H9 (cell line): Measurements from ENCODE around the gene GAPDH. TPM values are rescaled to one million over a fixed set of nuclear protein-coding genes. Genes with fewer than 3 reads are reported as not detected.

Experiments used
- DNase-seq: peaks from one replicate; pipeline ENCODE4 v3.0.0-alpha.2; 2017
- H2AFZ ChIP-seq: one replicate; pipeline ENCODE4 v1.6.1; 2013; ENCODE audit warnings: mild to moderate bottlenecking, low read length, control low read depth, moderate library complexity
- H2AK5ac ChIP-seq: 2 replicates; pipeline ENCODE4 v1.6.1; 2013; ENCODE audit warnings: low read length, control low read depth, mixed read lengths; ENCODE audit not compliant: insufficient read length
- H2BK120ac ChIP-seq: one replicate; pipeline ENCODE4 v1.6.1; 2013; ENCODE audit warnings: low read depth, mild to moderate bottlenecking, low read length, control low read depth, inconsistent platforms; ENCODE audit not compliant: poor library complexity, severe bottlenecking
- H2BK12ac ChIP-seq: 2 replicates; pipeline ENCODE4 v1.6.1; 2013; ENCODE audit warnings: low read length, control low read depth, mixed read lengths, low read depth; ENCODE audit not compliant: insufficient read length
- H2BK15ac ChIP-seq: 2 replicates; pipeline ENCODE4 v1.6.1; 2013; ENCODE audit warnings: low read depth, low read length, control low read depth
- H2BK20ac ChIP-seq: one replicate; pipeline ENCODE4 v1.6.1; 2013; ENCODE audit warnings: low read depth, mild to moderate bottlenecking, low read length, control low read depth, inconsistent platforms; ENCODE audit not compliant: poor library complexity, severe bottlenecking
- H2BK5ac ChIP-seq: 2 replicates; pipeline ENCODE4 v1.6.1; 2013; ENCODE audit warnings: low read length, control low read depth, mixed read lengths; ENCODE audit not compliant: insufficient read length
- H3K14ac ChIP-seq: 2 replicates; pipeline ENCODE4 v1.6.1; 2013; ENCODE audit warnings: low read length, control low read depth; ENCODE audit not compliant: insufficient read depth
- H3K18ac ChIP-seq: 2 replicates; pipeline ENCODE4 v1.6.1; 2013; ENCODE audit warnings: low read depth, mild to moderate bottlenecking, mixed read lengths, low read length, control low read depth; ENCODE audit not compliant: insufficient read length
- H3K23ac ChIP-seq: 2 replicates; pipeline ENCODE4 v1.6.1; 2013; ENCODE audit warnings: low read length, control low read depth, mixed read lengths, low read depth; ENCODE audit not compliant: insufficient read length
- H3K23me2 ChIP-seq: 2 replicates; pipeline ENCODE4 v1.6.1; 2013; ENCODE audit warnings: low read depth, mild to moderate bottlenecking, mixed read lengths, low read length, control low read depth; ENCODE audit not compliant: insufficient read length, poor library complexity, severe bottlenecking
- H3K27ac ChIP-seq: 2 replicates; pipeline ENCODE4 v1.5.1; 2013; ENCODE audit warnings: low read length, control low read depth, mixed read lengths, low read depth; ENCODE audit not compliant: insufficient read length
- H3K27me3 ChIP-seq: 2 replicates; pipeline ENCODE4 v1.6.1; 2013; ENCODE audit warnings: low read length, control low read depth, inconsistent platforms; ENCODE audit not compliant: insufficient read depth
- H3K4ac ChIP-seq: 2 replicates; pipeline ENCODE4 v1.6.1; 2013; ENCODE audit warnings: low read depth, mild to moderate bottlenecking, control low read depth, inconsistent platforms, low read length, moderate library complexity
- H3K4me1 ChIP-seq: 2 replicates; pipeline ENCODE4 v1.6.1; 2013; ENCODE audit warnings: low read length, control low read depth, inconsistent platforms; ENCODE audit not compliant: insufficient read depth
- H3K4me2 ChIP-seq: 2 replicates; pipeline ENCODE4 v1.6.1; 2013; ENCODE audit warnings: low read length, control low read depth, mixed read lengths; ENCODE audit not compliant: insufficient read length, insufficient read depth
- H3K56ac ChIP-seq: 2 replicates; pipeline ENCODE4 v1.6.1; 2013; ENCODE audit warnings: low read depth, mild to moderate bottlenecking, mixed read lengths, low read length, control low read depth; ENCODE audit not compliant: insufficient read length
- H3K79me1 ChIP-seq: 2 replicates; pipeline ENCODE4 v1.6.1; 2013; ENCODE audit warnings: low read depth, mild to moderate bottlenecking, moderate library complexity, low read length, control low read depth, inconsistent platforms; ENCODE audit not compliant: insufficient read depth, poor library complexity, severe bottlenecking
- H3K79me2 ChIP-seq: 2 replicates; pipeline ENCODE4 v1.6.1; 2013; ENCODE audit warnings: low read length, control low read depth, inconsistent platforms; ENCODE audit not compliant: insufficient read depth
- H3K9ac ChIP-seq: 2 replicates; pipeline ENCODE4 v1.6.1; 2013; ENCODE audit warnings: low read length, control low read depth, mixed read lengths; ENCODE audit not compliant: insufficient read length; ENCODE audit errors: extremely low read depth
- H3K9me3 ChIP-seq: one replicate; pipeline ENCODE4 v1.6.1; 2013; ENCODE audit warnings: low read depth, low read length, inconsistent platforms; ENCODE audit not compliant: control insufficient read depth
- H3T11ph ChIP-seq: one replicate; pipeline ENCODE4 v1.6.1; 2013; ENCODE audit warnings: mild to moderate bottlenecking, low read length, control low read depth, inconsistent platforms
- H4K20me1 ChIP-seq: one replicate; pipeline ENCODE4 v1.6.1; 2013; ENCODE audit not compliant: control insufficient read depth, insufficient read length, insufficient read depth
- H4K5ac ChIP-seq: 2 replicates; pipeline ENCODE4 v1.6.1; 2013; ENCODE audit warnings: low read depth, mild to moderate bottlenecking, mixed read lengths, low read length, control low read depth; ENCODE audit not compliant: insufficient read length
- H4K8ac ChIP-seq: replicated peaks from 2 replicates; pipeline ENCODE4 v1.6.1; 2013; ENCODE audit warnings: low read length, control low read depth, mixed read lengths, low read depth; ENCODE audit not compliant: insufficient read length
- H4K91ac ChIP-seq: 2 replicates; pipeline ENCODE4 v1.6.1; 2013; ENCODE audit warnings: low read depth, mild to moderate bottlenecking, moderate library complexity, mixed read lengths, low read length, control low read depth; ENCODE audit not compliant: insufficient read length
- H3K27ac Mint-ChIP-seq, 3 experiments: 2 replicates in 2 of 3; 3 replicates in 1 of 3; pipeline ENCODE4 v1.8.0; 2020 to 2021; ENCODE audit warnings: mixed read lengths in 3 of 3, mild to moderate bottlenecking in 1 of 3, moderate library complexity in 1 of 3
- H3K27me3 Mint-ChIP-seq: 2 replicates; pipeline ENCODE4 v1.8.0; 2021; ENCODE audit warnings: low read depth, mild to moderate bottlenecking, moderate library complexity, mixed read lengths
- H3K36me3 Mint-ChIP-seq, 3 experiments: 2 replicates in 2 of 3; 3 replicates in 1 of 3; pipeline ENCODE4 v1.8.0; 2020 to 2021; ENCODE audit warnings: low read depth in 3 of 3, mixed read lengths in 3 of 3; ENCODE audit not compliant: insufficient read depth in 1 of 3
- H3K4me1 Mint-ChIP-seq, 2 experiments: 2 replicates each; pipeline ENCODE4 v1.8.0; 2020; ENCODE audit warnings: mixed read lengths in 2 of 2
- H3K4me3 Mint-ChIP-seq, 2 experiments: 2 replicates in 1 of 2; 3 replicates in 1 of 2; pipeline ENCODE4 v1.8.0; 2020 to 2021; ENCODE audit warnings: mild to moderate bottlenecking in 2 of 2, mixed read lengths in 2 of 2, moderate library complexity in 1 of 2
- H3K9me3 Mint-ChIP-seq, 2 experiments: 2 replicates in 1 of 2; 3 replicates in 1 of 2; pipeline ENCODE4 v1.8.0; 2020; ENCODE audit warnings: mild to moderate bottlenecking in 2 of 2, mixed read lengths in 2 of 2, moderate library complexity in 1 of 2
- WGBS: extraction: QIAGEN DNeasy Blood & Tissue Kit; methylation state at CpG from one replicate; pipeline ENCODE4 v1.1.7; 2013; ENCODE audit warnings: missing lambda C conversion rate, low lambda C conversion rate, mixed read lengths; ENCODE audit not compliant: insufficient read length; ENCODE audit errors: extremely low coverage; 5-methylcytosine and 5-hydroxymethylcytosine counted together
- total RNA-seq: library from RNA; stranded (reverse); gene quantifications from 2 replicates; pipeline ENCODE4 v1.2.1, GENCODE V29; 2021
- TF ChIP-seq, protein P1 (sequence below): fragments of 200-600 bp; sonication (generic); conservative IDR thresholded peaks from 3 replicates; pipeline ENCODE4 v1.8.0; 2021; ENCODE audit warnings: antibody characterized with exemption, mild to moderate bottlenecking

The GAPDH gene
- total RNA-seq, 1 experiment from 2014 or later = 4,581 TPM

DNA sequence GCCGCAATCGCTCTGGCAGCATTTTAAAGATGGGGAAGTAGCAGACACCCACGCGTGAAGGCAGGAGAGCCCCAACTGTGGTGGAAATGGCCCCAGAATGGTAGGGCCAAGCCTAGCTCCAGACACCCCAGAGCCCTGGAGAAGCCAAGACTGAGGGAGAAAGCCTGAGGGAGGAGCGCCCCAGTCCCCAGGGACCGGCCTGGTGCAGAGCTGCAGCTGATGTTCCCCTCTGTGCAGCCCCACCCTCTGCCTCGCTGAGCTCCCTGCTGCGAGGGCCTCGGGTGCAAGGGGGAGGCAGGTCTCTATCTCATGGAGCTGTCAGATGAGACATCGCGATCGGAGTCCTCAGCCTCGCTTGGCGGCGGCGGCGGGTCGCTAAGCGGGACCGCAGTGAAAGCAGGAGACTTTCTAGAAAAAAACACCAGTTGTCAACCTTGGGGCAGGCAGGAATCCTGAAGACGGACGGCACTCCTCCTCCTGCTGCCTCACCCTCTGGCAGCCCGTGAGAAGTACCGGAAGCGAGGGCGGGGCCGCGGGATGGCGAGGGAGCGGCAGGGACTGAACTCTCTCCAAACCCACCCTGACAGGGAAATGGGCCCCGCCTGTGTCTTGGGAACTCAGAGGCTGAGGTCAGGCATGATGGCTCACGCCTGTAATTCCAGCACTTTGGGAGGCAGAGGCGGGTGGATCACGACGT, 6.0 kb downstream of the GAPDH start:
- no peak overlapping the region for H3T11ph ChIP-seq
- H3K9me3 ChIP-seq = no peaks in the 10 kb centered on the region
- H4K91ac ChIP-seq = no peak overlapping the region
- H2AK5ac ChIP-seq = no peak overlapping the region
- no peak overlapping the region for H3K9ac ChIP-seq
- no peak overlapping the region for H3K4ac ChIP-seq
- no peak overlapping the region for H2AFZ ChIP-seq
- H3K4me2 ChIP-seq = peak overlapping the region; percentile 21
- no peaks in the 10 kb centered on the region for H3K27me3 ChIP-seq
- DNase-seq = peak; percentile 98
- no peak overlapping the region for H3K56ac ChIP-seq
- H3K23me2 ChIP-seq = peaks cover 8% of the 10 kb centered on the region
- H2BK12ac ChIP-seq = no peak overlapping the region
- no peaks in the 10 kb centered on the region; a peak in 1 of 5 replicates for H3K9me3 Mint-ChIP-seq
- peaks cover 4% of the 10 kb centered on the region; the same call in 1 of the 2 replicates for H3K79me2 ChIP-seq
- no peak overlapping the region for H3K27ac ChIP-seq
- peak overlapping the region; percentile 17 to 60; a peak in 4 of 5 replicates for H3K4me3 Mint-ChIP-seq
- no peak overlapping the region for H2BK5ac ChIP-seq
- H4K5ac ChIP-seq = no peak overlapping the region
- peaks cover 43 to 78% (median 57%) of the 10 kb centered on the region in 3 experiments for H3K36me3 Mint-ChIP-seq
- no peaks in the 10 kb centered on the region; the same call in 1 of the 2 replicates for H3K4me1 ChIP-seq
- H2BK15ac ChIP-seq = no peak overlapping the region
- no peak overlapping the region for H3K18ac ChIP-seq
- peaks cover 2% of the 10 kb centered on the region for H4K20me1 ChIP-seq
- H2BK20ac ChIP-seq = no peak overlapping the region
- H4K8ac ChIP-seq = no peak overlapping the region
- TF ChIP-seq, protein P1, sequence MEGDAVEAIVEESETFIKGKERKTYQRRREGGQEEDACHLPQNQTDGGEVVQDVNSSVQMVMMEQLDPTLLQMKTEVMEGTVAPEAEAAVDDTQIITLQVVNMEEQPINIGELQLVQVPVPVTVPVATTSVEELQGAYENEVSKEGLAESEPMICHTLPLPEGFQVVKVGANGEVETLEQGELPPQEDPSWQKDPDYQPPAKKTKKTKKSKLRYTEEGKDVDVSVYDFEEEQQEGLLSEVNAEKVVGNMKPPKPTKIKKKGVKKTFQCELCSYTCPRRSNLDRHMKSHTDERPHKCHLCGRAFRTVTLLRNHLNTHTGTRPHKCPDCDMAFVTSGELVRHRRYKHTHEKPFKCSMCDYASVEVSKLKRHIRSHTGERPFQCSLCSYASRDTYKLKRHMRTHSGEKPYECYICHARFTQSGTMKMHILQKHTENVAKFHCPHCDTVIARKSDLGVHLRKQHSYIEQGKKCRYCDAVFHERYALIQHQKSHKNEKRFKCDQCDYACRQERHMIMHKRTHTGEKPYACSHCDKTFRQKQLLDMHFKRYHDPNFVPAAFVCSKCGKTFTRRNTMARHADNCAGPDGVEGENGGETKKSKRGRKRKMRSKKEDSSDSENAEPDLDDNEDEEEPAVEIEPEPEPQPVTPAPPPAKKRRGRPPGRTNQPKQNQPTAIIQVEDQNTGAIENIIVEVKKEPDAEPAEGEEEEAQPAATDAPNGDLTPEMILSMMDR = no peak
- WGBS = no CpG with 5 or more reads among the region's 35 CpGs
- no peaks in the 10 kb centered on the region for H3K79me1 ChIP-seq
- peaks cover 5% of the 10 kb centered on the region; the same call in 1 of the 2 replicates for H3K27me3 Mint-ChIP-seq
- no peak overlapping the region for H3K14ac ChIP-seq
- H3K27ac Mint-ChIP-seq = peak overlapping the region in 2 of 3 experiments; percentile 77 to 89; a peak in 3 of 7 replicates
- no peak overlapping the region for H2BK120ac ChIP-seq
- H3K23ac ChIP-seq = no peak overlapping the region
- H3K4me1 Mint-ChIP-seq = peaks cover 34 to 37% of the 10 kb centered on the region in 2 experiments
